ENCODE measurements around the gene TBC1D22A.

DNA sequence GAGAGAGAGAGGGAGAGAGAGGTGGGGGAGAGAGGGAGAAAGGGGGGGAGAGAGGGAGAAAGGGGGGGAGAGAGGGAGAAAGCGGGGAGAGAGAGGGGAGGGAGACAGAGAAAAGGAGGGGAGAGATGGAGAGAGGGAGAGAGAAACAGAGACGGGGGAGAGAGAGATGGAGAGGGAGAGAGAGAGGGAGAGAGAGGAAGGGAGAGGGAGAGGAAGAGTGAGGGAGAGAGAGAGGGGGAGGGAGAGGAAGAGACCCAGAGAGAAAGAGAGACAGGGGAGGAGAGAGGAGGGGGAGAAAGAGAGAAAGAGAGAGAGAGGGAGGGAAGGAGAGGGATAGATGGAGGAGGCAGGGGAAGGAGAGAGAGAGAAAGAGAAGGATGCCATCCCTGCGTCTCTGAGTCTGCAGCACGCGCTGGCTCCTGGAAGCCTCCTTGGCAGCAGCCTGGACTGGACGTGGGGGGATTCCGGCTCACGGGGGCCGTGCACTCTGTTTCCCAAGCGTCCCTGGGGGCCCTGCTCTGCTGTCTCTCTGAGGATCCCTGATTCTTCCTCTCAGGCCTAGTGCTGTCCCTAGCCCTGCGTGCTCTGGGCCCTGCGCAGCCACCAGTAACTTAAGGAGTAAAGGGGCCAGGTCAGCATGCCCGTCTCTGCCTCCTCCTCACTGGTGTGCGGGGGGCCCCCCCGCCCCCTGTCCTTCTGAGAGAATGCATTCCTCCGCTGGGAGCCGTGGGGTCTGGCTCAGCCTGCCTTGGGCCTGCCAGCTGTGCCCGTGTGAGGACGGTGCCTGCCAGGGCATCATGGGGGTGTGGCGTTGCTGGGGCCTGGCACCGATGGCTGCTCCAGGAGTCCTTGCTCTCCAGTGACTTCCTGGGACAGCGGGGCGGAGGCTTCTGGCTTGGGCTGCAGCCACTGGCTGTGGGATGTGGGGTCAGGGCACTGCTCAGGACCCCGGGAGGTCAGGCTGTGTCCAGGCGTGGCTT lies 429.5 kb downstream of the TBC1D22A start:
- TF ChIP-seq JUN (IDR thresholded peaks at IDR 0.05; ENCODE audit: borderline replicate concordance, insufficient read depth, insufficient read length, low read depth) (no peak), POLR2AphosphoS5 (IDR thresholded peaks at IDR 0.05; ENCODE audit: insufficient read depth, low read depth, low read length) (no peak), GATA2 (IDR thresholded peaks at IDR 0.05; ENCODE audit: insufficient read depth, insufficient read length, low read depth, low read length) (no peak), POLR2A (IDR thresholded peaks at IDR 0.05; ENCODE audit: low read depth, low read length) (no peak), EZH2 (IDR thresholded peaks at IDR 0.05; ENCODE audit: borderline replicate concordance, low read depth, low read length, severe bottlenecking) (no peak)
- TF ChIP-seq, protein P1, sequence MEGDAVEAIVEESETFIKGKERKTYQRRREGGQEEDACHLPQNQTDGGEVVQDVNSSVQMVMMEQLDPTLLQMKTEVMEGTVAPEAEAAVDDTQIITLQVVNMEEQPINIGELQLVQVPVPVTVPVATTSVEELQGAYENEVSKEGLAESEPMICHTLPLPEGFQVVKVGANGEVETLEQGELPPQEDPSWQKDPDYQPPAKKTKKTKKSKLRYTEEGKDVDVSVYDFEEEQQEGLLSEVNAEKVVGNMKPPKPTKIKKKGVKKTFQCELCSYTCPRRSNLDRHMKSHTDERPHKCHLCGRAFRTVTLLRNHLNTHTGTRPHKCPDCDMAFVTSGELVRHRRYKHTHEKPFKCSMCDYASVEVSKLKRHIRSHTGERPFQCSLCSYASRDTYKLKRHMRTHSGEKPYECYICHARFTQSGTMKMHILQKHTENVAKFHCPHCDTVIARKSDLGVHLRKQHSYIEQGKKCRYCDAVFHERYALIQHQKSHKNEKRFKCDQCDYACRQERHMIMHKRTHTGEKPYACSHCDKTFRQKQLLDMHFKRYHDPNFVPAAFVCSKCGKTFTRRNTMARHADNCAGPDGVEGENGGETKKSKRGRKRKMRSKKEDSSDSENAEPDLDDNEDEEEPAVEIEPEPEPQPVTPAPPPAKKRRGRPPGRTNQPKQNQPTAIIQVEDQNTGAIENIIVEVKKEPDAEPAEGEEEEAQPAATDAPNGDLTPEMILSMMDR (IDR thresholded peaks at IDR 0.05; ENCODE audit: extremely low read depth in 1 of 2, insufficient read depth in 1 of 2, low read depth in 1 of 2, low read length in 2 of 2): no peak
